Stimulated activated CD8-positive, alpha-beta memory T cell treated with anti-CD3 and anti-CD28 coated beads, Interleukin-4, amount 100 ng/mL, for 4 hours (primary cell): ENCODE data around the gene PIGV.

ENCODE experiments used
- DNase-seq, 2 donors: peaks; one replicate each; pipeline ENCODE4 v3.0.0-alpha.2; 2020; ENCODE audit warnings: low read depth in 2 of 2, low spot score in 1 of 2

Gene PIGV

DNA sequence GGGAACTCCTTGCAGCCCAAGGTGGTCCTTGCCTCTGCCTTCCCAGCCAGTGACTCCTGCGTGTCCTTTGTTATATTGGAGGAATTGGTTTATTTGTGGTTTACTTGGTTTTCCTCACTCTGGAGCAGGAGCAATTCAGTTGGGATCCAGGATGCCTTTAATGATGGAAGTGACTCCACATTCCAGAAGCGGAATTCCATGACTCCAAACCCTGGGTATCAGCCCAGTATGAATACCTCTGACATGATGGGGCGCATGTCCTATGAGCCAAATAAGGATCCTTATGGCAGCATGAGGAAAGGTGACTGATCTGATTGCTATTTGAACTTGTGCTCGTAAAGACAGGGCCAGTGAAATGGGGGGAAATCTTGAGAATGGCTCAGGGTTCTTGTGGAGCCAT is 15.1 kb upstream of the PIGV start:
- no peak for DNase-seq

DNA sequence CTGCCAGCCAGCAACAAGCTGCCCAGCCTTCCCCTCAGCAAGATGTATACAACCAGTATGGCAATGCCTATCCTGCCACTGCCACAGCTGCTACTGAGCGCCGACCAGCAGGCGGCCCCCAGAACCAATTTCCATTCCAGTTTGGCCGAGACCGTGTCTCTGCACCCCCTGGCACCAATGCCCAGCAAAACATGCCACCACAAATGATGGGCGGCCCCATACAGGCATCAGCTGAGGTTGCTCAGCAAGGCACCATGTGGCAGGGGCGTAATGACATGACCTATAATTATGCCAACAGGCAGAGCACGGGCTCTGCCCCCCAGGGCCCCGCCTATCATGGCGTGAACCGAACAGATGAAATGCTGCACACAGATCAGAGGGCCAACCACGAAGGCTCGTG is 13.3 kb upstream of the PIGV start:
- DNase-seq, result no peak

DNA sequence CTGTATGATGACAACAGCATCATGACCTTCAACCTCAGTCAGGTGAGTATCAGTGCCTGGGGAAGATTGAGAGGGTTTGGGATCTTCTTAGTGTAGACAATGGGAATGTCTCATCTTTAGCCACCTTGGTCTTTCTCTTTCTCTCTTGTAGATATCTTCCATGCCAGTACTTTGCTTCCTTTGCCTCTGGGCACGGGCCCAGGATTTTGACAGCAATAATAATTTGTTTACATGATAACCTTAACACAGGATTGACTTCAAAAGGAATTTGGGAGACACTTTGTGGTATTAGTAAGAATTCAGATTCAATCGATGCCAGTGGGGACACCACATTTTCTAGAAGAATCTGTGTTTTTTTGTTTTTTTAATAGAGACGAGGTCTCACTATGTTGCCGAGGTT is 12.1 kb upstream of the PIGV start:
- no peak for DNase-seq

DNA sequence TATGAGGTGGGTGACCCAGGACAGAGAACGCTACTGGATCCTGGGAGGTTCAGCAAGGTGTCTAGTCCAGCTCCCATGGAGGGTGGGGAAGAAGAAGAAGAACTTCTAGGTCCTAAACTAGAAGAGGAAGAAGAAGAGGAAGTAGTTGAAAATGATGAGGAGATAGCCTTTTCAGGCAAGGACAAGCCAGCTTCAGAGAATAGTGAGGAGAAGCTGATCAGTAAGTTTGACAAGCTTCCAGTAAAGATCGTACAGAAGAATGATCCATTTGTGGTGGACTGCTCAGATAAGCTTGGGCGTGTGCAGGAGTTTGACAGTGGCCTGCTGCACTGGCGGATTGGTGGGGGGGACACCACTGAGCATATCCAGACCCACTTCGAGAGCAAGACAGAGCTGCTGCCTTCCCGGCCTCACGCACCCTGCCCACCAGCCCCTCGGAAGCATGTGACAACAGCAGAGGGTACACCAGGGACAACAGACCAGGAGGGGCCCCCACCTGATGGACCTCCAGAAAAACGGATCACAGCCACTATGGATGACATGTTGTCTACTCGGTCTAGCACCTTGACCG is 8.6 kb upstream of the PIGV start:
- DNase-seq, result no peak

DNA sequence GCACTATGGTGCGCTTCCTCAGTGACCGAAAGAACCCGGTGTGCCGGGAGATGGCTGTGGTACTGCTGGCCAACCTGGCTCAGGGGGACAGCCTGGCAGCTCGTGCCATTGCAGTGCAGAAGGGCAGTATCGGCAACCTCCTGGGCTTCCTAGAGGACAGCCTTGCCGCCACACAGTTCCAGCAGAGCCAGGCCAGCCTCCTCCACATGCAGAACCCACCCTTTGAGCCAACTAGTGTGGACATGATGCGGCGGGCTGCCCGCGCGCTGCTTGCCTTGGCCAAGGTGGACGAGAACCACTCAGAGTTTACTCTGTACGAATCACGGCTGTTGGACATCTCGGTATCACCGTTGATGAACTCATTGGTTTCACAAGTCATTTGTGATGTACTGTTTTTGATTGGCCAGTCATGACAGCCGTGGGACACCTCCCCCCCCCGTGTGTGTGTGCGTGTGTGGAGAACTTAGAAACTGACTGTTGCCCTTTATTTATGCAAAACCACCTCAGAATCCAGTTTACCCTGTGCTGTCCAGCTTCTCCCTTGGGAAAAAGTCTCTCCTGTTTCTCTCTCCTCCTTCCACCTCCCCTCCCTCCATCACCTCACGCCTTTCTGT is 7.3 kb upstream of the PIGV start:
- no peak for DNase-seq

DNA sequence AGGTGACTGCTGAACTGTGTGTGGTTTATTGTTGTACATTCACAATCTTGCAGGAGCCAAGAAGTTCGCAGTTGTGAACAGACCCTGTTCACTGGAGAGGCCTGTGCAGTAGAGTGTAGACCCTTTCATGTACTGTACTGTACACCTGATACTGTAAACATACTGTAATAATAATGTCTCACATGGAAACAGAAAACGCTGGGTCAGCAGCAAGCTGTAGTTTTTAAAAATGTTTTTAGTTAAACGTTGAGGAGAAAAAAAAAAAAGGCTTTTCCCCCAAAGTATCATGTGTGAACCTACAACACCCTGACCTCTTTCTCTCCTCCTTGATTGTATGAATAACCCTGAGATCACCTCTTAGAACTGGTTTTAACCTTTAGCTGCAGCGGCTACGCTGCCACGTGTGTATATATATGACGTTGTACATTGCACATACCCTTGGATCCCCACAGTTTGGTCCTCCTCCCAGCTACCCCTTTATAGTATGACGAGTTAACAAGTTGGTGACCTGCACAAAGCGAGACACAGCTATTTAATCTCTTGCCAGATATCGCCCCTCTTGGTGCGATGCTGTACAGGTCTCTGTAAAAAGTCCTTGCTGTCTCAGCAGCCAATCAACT is 6.4 kb upstream of the PIGV start:
- DNase-seq, result no peak

DNA sequence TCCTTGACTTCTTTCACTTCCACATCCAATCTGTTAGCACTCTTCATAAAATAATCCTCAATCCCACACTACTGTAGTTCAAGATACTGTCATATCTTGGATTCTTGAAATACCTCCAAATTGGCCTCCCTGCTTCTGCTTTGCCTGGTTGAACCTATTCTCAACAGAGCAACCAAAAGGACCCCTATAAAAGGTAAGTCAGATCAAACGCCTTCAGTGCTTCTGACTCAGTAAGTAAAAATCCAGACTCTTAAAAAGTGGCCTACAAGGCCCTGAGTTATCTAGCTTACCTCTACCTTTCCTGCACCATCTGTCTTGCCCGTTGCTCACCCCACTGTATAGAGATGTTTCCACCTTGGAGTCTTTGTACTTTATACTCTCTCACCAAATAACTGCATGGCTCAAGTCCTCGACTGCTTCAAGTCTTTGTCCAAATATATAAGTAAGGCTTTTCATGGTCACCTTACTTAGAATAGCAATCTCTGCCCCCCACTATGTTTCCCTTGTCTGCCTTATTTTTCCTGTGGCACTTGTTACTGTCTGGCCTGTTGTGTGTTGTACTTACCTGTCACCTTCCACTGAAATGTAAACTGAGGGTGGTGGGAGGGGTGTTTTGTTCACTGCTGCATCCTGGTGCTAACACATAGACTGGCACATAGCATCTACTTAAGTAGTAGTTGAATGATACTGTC is 5.1 kb upstream of the PIGV start:
- no peak for DNase-seq

DNA sequence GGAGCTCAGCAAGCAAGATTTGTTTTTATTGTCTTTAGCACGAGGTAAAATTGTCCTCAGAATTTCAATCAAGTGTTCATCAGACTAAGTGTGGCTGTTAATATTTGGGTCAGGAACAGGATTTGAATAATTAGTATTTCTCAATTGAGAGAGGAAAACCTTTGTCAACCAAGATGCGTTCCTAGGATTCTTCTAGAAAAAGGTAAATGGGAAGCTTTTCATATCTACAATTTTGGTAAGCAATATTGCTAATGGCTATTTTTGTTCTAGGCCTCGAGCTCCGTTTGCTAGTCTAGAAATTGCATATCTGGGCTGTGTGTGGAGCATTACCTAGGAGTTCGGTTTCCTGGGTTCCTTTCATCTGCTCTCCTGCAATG is 4.1 kb upstream of the PIGV start:
- no peak for DNase-seq

DNA sequence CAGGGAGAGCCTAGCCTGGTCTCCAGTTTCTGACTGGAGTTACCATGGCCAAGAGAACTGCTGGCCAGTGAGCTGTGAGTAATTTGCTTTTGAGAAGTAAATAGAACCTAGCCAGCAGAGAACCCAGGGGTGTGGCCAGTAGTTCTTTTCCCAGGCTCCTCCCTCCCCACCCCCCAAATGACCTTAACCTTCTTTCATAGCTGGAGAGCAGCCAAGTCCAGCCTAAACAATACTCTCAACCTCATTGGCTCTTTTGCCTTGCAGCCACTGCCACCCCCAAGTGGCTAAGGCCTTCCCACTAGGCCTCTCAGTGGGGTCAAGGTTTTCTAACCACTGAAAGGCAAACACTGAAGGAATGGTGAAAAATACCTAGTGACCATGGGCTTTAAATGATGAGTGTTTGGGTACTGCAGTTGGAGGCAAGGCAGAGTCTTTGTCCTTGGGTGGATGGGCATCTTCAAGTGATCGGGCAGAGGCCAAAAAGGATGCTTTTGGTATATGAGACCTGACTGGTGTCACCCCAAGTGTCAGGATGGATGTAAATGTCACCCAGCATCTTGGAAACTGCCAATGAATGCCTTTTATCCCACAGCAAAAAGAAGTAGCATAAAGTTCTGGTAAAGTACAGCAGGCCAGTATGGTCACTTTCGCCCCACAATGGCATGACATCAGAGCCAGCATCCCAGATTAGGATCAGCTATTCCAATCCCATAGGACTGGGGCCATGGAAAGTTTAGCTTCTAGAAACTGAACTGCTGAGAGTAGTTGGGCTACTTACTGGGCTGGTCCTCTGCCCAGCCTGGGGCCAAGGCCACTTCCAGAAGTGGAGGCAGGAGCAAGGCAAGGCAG is 3.5 kb upstream of the PIGV start:
- no peak for DNase-seq

DNA sequence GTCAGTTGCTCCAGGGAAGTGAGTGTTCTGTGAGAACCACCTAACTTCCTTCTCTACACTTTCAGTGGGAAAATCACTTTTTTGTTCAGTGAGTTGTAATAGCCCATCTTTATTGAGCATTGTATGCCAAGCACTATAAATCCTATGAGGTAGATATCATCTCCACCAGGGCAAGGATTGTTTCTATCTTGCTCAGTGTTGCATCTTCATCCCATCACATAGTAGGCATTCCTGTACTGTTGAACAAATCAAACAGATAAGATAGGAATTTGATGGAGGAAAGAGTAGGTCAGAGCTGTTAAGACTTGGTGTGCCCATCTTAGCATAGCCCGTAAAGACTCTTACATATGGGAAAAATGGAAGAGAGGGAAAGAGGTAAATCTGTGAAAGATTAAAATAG is 2.9 kb upstream of the PIGV start:
- no peak for DNase-seq

DNA sequence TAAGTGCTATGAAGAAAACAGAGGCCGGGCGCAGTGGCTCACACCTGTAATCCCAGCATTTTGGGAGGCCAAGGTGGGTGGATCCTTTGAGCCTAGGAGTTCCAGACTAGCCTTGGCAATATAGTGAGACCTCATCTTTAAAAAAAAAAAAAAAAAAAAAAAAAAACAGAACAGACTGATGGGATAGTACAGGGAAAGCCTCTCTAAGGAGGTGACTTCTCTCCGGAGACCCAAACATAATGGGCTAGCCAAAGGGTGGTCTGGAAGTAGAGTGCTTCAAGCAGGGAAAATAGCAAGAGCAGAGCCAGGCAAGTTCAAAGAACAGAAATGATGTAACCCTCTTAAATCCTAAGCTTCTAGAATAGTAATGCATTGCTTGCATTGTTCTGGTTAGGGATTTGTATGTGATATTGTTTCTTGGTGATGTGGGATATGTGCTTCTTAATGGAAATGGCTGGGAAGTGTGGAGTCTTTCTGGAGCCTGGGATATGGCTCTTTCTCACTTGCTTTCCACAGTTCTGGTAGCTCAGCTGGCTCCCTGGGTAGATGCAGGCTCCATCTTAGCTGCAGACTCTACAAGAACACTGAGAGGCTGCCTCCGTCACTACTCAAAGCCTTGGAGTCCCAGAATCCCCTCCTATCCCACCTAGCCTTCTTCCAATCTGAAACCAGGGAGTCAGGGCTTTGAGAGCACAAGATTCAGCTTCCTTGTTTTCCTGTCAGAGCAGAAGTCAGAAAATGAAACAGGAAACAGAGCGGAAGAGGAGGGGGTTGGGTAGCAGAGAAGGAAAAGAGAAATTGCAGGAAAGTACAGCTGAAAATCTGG is 1.9 kb upstream of the PIGV start:
- no peak for DNase-seq

DNA sequence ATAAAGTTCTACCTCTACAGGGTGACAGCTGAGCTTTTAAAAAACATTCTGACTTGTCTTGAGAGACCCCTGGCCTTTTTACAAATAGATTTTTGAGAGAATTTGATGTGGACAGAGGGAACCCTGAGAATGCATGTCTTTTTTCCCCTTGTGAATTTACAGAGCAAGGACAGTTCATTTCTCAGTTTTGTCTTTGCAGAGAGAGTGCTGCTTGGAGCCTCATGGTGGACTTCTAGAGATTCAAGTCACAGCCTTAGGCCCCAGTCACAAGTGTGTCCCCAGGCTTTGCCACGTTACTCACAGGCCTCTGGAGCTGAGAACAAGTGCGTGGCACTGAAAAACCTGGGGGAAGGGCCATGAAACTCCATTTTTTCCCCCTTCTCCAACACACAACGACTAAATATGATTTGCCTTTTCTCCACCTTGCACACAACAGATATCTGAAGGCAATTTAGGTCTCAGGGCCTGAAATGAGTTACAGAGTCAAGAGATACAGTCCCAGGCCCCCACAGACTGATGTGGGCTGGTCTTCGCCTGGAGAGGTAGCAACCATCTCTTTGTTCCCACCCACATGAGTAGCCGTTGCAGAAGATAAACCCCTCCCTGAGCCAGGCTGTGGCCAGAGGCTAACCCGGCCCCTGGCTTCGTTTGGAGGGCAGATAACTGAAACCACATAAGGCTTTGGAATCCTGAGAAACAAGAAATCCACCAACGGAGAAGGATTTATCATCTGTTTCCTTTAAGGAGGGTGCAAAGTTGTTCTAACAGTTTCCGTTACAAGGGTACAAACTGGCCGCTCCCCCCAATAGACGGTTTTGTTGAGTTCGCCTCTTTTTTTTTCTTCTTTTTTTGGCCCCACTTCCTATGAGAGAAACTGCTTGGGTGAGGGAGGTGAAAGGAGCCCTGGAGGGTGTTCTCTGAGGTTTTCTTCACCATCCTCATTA is 1.0 kb upstream of the PIGV start:
- DNase-seq, result no peak

DNA sequence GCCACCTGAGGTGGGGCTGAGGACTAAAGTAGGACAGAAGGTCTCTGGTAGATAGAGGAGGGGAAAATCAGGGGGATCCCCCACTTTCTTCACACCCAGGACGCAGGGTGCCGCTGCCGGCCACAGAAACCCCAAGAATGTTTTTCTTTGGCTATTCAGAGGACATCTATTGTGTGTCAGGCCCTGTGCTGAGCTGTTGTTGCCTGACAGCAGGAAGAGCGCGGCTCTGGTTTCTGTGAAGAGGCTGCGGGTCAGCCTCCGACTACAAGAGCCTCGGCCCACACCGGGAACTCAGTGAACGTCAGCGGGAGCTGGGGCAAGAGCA is 407 bp upstream of the PIGV start:
- peak; percentile 44 to 60 for DNase-seq

DNA sequence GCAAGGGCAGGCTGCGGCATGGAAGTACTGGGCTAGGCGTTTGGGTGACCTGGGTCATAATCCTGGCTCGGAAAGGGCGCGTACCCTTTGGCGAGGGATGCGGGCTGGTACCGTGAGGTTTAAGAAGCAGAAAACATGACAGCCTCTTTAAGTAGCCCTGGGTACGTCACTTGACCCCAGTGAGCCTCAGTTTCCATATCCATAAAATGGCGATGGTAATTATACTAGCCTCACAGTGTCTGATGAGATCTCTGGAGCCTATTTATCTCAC is 700 bp downstream of the PIGV start:
- DNase-seq, result no peak

DNA sequence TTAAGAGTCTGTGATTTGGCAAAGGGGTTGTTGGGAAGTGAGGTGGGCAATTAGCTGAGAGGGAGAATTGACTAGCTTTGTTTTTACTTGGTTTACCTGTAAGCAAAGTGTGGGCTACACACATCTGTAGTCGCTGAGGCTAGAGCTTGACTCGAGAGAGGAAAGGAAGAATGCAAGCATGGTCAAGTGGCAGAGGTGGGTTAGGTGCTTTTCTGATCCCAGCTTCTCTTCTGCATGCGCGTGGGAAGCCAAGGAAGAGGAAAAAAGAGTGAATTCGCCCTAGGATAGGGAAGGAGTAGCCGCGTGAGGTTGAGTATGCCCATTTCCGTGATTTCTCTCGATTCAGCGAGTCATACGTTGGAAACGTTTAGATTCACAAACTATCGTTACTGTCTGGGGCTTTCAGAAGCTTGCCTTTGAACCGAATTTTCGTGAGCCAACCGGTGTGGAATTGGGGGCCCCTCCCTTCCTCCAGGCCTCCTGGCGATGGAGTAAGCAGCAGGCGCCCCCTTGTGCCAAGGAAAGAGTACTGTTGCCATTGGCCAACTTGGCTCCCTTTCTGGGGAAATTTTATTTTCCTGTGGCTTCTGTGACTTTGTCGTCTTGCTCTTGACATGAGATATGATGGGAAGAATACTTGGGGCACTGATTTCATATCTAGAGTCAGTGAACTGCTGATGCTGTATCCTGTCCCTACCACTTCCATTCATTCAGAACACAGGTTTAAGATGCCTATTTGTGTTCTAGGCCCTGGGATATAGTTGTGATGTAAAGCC is 1.3 kb downstream of the PIGV start:
- DNase-seq, result peak; percentile 73 to 76

DNA sequence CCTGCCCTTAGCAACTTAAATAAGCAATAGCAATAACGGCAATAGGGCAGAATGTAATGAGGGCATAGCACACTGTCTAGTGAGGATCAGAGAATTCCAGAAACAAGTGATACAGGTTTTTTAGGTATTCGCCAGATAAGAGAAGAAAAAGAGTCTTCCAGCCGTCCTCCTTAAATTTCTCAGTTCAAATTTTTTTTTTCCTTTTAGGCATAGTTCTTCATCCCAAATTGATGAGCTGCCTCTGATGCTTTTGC is 1.8 kb downstream of the PIGV start:
- no peak for DNase-seq

DNA sequence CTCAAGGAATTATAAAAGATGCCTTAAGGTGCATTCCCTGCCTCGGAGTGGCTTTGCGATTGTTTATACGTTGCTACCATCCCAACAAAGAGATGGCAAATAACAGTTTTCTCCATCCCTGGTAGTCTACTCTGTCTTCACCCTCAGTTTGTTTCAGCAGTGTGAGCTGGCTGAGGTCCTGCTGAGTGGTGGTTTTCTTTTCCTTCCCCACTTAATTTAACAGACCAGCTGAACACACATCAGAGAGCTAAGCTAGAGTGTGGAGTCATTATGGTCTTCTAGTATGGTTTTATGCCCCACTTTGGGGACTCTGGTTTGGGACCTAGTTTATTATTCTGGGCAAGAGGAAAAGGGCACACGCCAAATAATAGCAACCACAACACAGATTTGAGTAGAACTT is 2.2 kb downstream of the PIGV start:
- DNase-seq, result no peak

DNA sequence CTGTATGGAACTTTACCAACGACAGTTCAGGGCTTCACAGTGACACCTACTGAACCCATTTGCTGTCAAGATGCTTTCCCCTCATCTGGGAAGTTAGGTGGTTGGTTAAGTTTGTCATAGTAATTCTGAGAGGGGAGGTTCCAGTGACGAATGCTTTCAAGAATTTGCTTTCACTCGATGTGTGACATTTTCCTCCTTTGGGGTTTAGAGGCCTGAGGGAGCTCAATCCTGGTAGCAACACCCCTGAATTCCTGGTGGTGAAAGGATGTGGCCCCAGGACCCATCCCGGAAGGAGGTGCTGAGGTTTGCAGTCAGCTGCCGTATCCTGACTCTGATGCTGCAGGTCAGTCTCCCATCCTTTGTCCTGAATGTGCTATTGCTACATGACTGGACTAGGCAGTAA is 2.8 kb downstream of the PIGV start:
- DNase-seq, result no peak

DNA sequence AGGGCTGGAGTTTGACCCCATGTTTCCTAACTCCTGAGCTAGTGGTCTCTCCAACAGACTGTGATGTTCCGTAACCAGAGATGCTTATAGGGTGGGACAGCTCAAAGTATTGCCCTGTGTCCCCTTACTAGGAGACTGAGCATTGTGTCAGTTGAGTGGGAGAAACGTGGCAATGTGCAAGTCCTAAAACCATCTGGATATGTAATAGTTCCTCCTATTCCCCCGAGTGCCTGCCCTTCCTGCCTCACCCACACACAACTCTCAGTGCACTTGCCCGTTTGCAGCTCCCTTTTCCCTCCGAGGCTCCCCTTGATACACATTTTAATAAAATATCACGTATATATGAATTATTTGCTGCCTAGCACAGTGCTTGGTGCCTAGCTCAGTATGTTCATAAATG is 3.4 kb downstream of the PIGV start:
- no peak for DNase-seq

DNA sequence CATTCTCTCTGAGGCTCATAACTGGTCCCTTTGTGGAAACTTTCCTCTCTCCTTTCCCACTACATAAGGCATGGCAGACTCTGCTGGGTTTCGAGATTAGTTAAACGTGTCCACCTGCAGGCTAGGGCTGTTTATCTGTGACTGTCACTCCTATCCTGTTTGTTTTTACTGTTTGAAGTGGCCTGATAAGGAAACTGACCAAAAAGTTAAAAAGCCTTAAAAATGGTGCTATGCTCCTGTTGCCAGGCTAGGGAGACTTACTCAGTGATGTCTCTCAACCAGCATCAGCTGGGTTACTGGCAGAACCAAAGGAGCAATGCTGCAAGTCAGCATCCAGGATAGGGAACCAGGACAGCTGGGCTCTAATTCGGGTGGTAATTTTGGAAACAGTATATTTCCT is 3.9 kb downstream of the PIGV start:
- DNase-seq, result no peak
